A549 (cell line): ENCODE results near the gene RNF123. TPM values are rescaled to one million over a fixed set of nuclear protein-coding genes. Genes with fewer than 3 reads are reported as not detected.

Source experiments
- ATAC-seq, 2 experiments: fragments of 200-7000 bp in 1 of 2; fragments of >200 bp in 1 of 2; cut with Nextera tagmentation in 1 of 2; cut with Tn5 transposase in 1 of 2; 3 replicates each; pipeline versions ENCODE4 v1.8.0 to v1.9.1; 2018 to 2020; ENCODE audit warnings: mild to moderate bottlenecking in 1 of 2, moderate library complexity in 1 of 2
- CTCF ChIA-PET: fragments of 300-600 bp; sonication (Branson Sonifier 250); formaldehyde crosslinking; extraction: SDS; loops from one replicate; lab custom pipeline; 2021; ENCODE audit warnings: antibody characterized with exemption, inconsistent platforms; lab: Yijun Ruan, JAX
- POLR2A ChIA-PET: fragments of 350-600 bp; formaldehyde crosslinking; extraction: SDS; loops from one replicate; lab custom pipeline; 2021; ENCODE audit warnings: antibody characterized with exemption, inconsistent platforms; lab: Yijun Ruan, JAX
- DNase-seq, 2 experiments: peaks; one replicate each; pipeline versions ENCODE4 v3.0.0 to v3.0.0-alpha.2; 2011 to 2016; ENCODE audit warnings: low read depth in 1 of 2, low spot score in 1 of 2
- FAIRE-seq: peaks from 2 replicates; lab custom pipeline; 2011; peaks lifted over from hg19 to GRCh38; lab: Jason Lieb, UNC
- H3K27ac ChIP-seq, 2 experiments: fragments of >200 bp; sonication (Bioruptor Twin); formaldehyde crosslinking; 3 replicates each; pipeline ENCODE4 v1.5.1; 2016 to 2017
- H3K4me1 ChIP-seq: fragments of >200 bp; sonication (Bioruptor Twin); formaldehyde crosslinking; 3 replicates; pipeline ENCODE4 v1.6.1; 2016
- H3K4me2 ChIP-seq: fragments of >200 bp; sonication (Bioruptor Twin); formaldehyde crosslinking; 3 replicates; pipeline ENCODE4 v1.6.1; 2016
- H3K4me3 ChIP-seq: fragments of >200 bp; sonication (Bioruptor Twin); formaldehyde crosslinking; 3 replicates; pipeline ENCODE4 v1.5.1; 2016
- H3K9me3 ChIP-seq: fragments of >200 bp; sonication (Bioruptor Twin); formaldehyde crosslinking; 3 replicates; pipeline ENCODE4 v1.6.1; 2016
- BHLHE40 ChIP-seq: IDR thresholded peaks from 2 replicates; pipeline ENCODE4 v1.6.1; 2012; ENCODE audit warnings: low read depth, low read length, inconsistent platforms
- EHF ChIP-seq: fragments of 250-450 bp; sonication (Bioruptor Pico); IDR thresholded peaks from 2 replicates; pipeline ENCODE4 v1.5.0; 2020; ENCODE audit warnings: mild to moderate bottlenecking
- EHMT2 ChIP-seq: fragments of 200-600 bp; sonication (generic); IDR thresholded peaks from 2 replicates; pipeline ENCODE4 v1.6.1; 2016; ENCODE audit warnings: antibody characterized with exemption, low read depth, mild to moderate bottlenecking, moderate library complexity
- EP300 ChIP-seq, 2 experiments: fragments of >200 bp; sonication (Bioruptor Twin); formaldehyde crosslinking; IDR thresholded peaks; 2 replicates in 1 of 2; 3 replicates in 1 of 2; pipeline ENCODE4 v1.6.1; 2016 to 2017
- ESRRA ChIP-seq: fragments of 150-350 bp; IDR thresholded peaks from 2 replicates; pipeline ENCODE4 v1.6.1; 2014; ENCODE audit warnings: mild to moderate bottlenecking, low read length, borderline replicate concordance
- FOSB ChIP-seq: fragments of 250-450 bp; sonication (Bioruptor Pico); IDR thresholded peaks from 2 replicates; pipeline ENCODE4 v1.5.0; 2020; ENCODE audit warnings: mild to moderate bottlenecking, moderate library complexity
- FOSL2 ChIP-seq, 2 experiments: fragments of 450-650 bp in 1 of 2; fragments of >200 bp in 1 of 2; sonication (Bioruptor Twin) in 1 of 2; formaldehyde crosslinking; IDR thresholded peaks; 2 replicates each; pipeline versions ENCODE4 v1.5.0 to v1.6.1; 2016 to 2020; ENCODE audit warnings: mild to moderate bottlenecking in 1 of 2, moderate library complexity in 1 of 2
- HOXB13 ChIP-seq: fragments of 250-450 bp; sonication (Bioruptor Pico); IDR thresholded peaks from 2 replicates; pipeline ENCODE4 v1.5.0; 2020; ENCODE audit warnings: low read depth, mild to moderate bottlenecking, moderate library complexity
- JUN ChIP-seq, 2 experiments: fragments of >200 bp; sonication (Bioruptor Twin); formaldehyde crosslinking; IDR thresholded peaks; 2 replicates in 1 of 2; 3 replicates in 1 of 2; pipeline ENCODE4 v1.6.1; 2016 to 2017
- MAZ ChIP-seq: fragments of 150-350 bp; IDR thresholded peaks from 2 replicates; pipeline ENCODE4 v1.6.1; 2014; ENCODE audit warnings: antibody characterized with exemption, low read depth, low read length, borderline replicate concordance
- NPAS2 ChIP-seq: fragments of 250-450 bp; sonication (Bioruptor Pico); IDR thresholded peaks from 2 replicates; pipeline ENCODE4 v1.8.0; 2022; ENCODE audit warnings: mild to moderate bottlenecking, moderate library complexity, borderline replicate concordance
- PHF8 ChIP-seq: fragments of 200-600 bp; sonication (generic); IDR thresholded peaks from 2 replicates; pipeline ENCODE4 v1.6.1; 2016; ENCODE audit warnings: low read depth, mild to moderate bottlenecking, antibody characterized with exemption, moderate library complexity, borderline replicate concordance
- POLR2A ChIP-seq: IDR thresholded peaks from 2 replicates; pipeline ENCODE4 v1.6.1; 2012; ENCODE audit warnings: mild to moderate bottlenecking, low read length
- RFX5 ChIP-seq: fragments of 450-650 bp; IDR thresholded peaks from 2 replicates; pipeline ENCODE4 v1.7.1; 2014; ENCODE audit warnings: antibody characterized with exemption, mild to moderate bottlenecking, moderate library complexity
- SMC3 ChIP-seq: fragments of >200 bp; sonication (Bioruptor Twin); formaldehyde crosslinking; IDR thresholded peaks from 3 replicates; pipeline ENCODE4 v1.6.1; 2018; ENCODE audit warnings: inconsistent platforms
- SREBF2 ChIP-seq: fragments of 450-650 bp; IDR thresholded peaks from 2 replicates; pipeline ENCODE4 v1.6.1; 2014; ENCODE audit warnings: mild to moderate bottlenecking, moderate library complexity
- ZFP36 ChIP-seq: fragments of 450-650 bp; IDR thresholded peaks from 2 replicates; pipeline ENCODE4 v1.6.1; 2014; ENCODE audit warnings: borderline replicate concordance; ENCODE audit not compliant: partially characterized antibody
- WGBS: methylation state at CpG from one replicate; pipeline ENCODE4 v1.1.6; 2017; ENCODE audit errors: missing lambda C conversion rate; 5-methylcytosine and 5-hydroxymethylcytosine counted together
- polyA plus RNA-seq, 4 experiments: library from polyadenylated mRNA; depleted of rRNA in 3 of 4; stranded (reverse); fragments of >200 nt; fragmentation: RNase III in 1 of 4; extraction: RNeasy Plus Mini Kit Qiagen cat#74134 plus additional on column Dnase treatment in 1 of 4; gene quantifications; 2 replicates in 3 of 4; 3 replicates in 1 of 4; pipeline ENCODE4 v1.2.3, GENCODE V29; 2011 to 2017
- TF ChIP-seq, protein P1 (sequence below): fragments of 150-350 bp; IDR thresholded peaks from 2 replicates; pipeline ENCODE4 v1.6.1; 2014; ENCODE audit warnings: low read depth, mild to moderate bottlenecking, low read length
- TF ChIP-seq, protein P2 (sequence below): fragments of >200 bp; sonication (Bioruptor Twin); formaldehyde crosslinking; IDR thresholded peaks from 3 replicates; pipeline ENCODE4 v1.6.1; 2016
- TF ChIP-seq, protein P3 (sequence below): fragments of >200 bp; sonication (Bioruptor Twin); formaldehyde crosslinking; IDR thresholded peaks from 2 replicates; pipeline ENCODE4 v1.6.1; 2016
- TF ChIP-seq, protein P4 (sequence below): IDR thresholded peaks from 2 replicates; pipeline ENCODE4 v1.6.1; 2012
- TF ChIP-seq, protein P5 (sequence below): IDR thresholded peaks from 2 replicates; pipeline ENCODE4 v1.6.1; 2012
- TF ChIP-seq, protein P6 (sequence below): IDR thresholded peaks from 2 replicates; pipeline ENCODE4 v1.6.1; 2012; ENCODE audit warnings: low read depth, borderline replicate concordance

The RNF123 gene
- polyA plus RNA-seq, 2 of the 4 experiments (the other 2 are of a cell fraction), result 14.4 to 16.0 TPM

DNA sequence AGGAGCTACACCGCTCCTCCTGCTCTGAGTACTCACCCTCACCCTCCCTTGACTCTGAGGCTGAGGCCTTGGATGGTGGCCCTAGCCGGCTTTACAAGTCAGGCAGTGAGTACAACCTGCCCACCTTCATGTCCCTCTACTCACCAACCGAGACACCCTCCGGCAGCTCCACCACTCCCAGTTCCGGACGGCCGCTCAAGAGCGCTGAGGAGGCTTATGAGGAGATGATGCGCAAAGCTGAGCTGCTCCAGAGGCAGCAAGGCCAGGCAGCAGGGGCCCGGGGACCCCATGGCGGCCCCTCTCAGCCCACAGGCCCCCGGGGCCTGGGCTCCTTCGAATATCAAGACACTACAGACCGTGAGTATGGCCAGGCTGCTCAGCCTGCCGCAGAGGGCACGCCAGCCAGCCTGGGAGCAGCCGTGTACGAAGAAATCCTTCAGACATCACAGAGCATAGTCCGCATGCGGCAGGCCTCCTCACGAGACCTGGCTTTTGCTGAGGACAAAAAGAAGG is 36.4 kb upstream of the RNF123 start:
- ATAC-seq (no peak), DNase-seq (no peak), FAIRE-seq (no peak)
- no peak overlapping the region for H3K4me3 ChIP-seq
- H3K4me1 ChIP-seq, result no peaks in the 10 kb centered on the region
- no peaks in the 10 kb centered on the region for H3K9me3 ChIP-seq
- H3K4me2 ChIP-seq, result no peak overlapping the region
- TF ChIP-seq, protein P1, sequence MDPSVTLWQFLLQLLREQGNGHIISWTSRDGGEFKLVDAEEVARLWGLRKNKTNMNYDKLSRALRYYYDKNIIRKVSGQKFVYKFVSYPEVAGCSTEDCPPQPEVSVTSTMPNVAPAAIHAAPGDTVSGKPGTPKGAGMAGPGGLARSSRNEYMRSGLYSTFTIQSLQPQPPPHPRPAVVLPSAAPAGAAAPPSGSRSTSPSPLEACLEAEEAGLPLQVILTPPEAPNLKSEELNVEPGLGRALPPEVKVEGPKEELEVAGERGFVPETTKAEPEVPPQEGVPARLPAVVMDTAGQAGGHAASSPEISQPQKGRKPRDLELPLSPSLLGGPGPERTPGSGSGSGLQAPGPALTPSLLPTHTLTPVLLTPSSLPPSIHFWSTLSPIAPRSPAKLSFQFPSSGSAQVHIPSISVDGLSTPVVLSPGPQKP, result no peak
- CTCF ChIA-PET, result interaction anchor here (1.0 to 3.1 kb wide), 5 partner anchors 11 to 113 kb away, joined by 3 to 16 read pairs (median 3); no protein-coding TSS in a partner anchor
- no peak overlapping the region for H3K27ac ChIP-seq
- WGBS, result 63% methylated on average over 16 of the region's 21 CpGs
- POLR2A ChIA-PET, result no interaction called here

DNA sequence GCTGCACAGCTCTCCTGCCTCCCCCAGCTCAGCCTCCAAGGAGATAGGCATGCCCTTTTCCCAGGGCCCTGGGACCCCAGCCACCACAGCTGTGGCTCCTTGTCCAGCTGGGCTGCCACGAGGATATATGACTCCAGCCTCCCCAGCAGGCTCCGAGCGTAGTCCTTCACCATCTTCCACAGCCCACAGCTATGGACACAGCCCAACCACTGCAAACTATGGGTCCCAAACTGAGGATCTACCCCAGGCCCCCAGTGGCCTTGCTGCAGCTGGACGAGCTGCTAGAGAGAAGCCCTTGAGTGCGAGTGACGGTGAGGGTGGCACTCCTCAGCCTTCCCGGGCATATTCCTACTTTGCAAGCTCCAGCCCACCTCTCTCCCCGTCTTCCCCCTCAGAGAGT is 35.7 kb upstream of the RNF123 start:
- no peak for ATAC-seq
- no peak for FAIRE-seq
- Histone ChIP-seq H3K4me1 (no peaks in the 10 kb centered on the region), H3K4me3 (no peak overlapping the region), H3K4me2 (no peak overlapping the region), H3K9me3 (no peaks in the 10 kb centered on the region), H3K27ac (no peak overlapping the region)
- ChIA-PET CTCF (interaction anchor here (1.2 to 3.1 kb wide), 5 partner anchors 10 to 114 kb away, joined by 3 to 16 read pairs (median 3); no protein-coding TSS in a partner anchor), POLR2A (no interaction called here)
- TF ChIP-seq SMC3 (no peak), PHF8 (no peak), EHMT2 (no peak), SREBF2 (no peak), ZFP36 (no peak), POLR2A (no peak), HOXB13 (CRISPR knock-in tag) (no peak), ESRRA (no peak)
- TF ChIP-seq, protein P2, sequence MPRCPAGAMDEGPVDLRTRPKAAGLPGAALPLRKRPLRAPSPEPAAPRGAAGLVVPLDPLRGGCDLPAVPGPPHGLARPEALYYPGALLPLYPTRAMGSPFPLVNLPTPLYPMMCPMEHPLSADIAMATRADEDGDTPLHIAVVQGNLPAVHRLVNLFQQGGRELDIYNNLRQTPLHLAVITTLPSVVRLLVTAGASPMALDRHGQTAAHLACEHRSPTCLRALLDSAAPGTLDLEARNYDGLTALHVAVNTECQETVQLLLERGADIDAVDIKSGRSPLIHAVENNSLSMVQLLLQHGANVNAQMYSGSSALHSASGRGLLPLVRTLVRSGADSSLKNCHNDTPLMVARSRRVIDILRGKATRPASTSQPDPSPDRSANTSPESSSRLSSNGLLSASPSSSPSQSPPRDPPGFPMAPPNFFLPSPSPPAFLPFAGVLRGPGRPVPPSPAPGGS, result no peak
- DNase-seq, result no peak
- WGBS, result 74% methylated on average over 8 of the region's 8 CpGs

DNA sequence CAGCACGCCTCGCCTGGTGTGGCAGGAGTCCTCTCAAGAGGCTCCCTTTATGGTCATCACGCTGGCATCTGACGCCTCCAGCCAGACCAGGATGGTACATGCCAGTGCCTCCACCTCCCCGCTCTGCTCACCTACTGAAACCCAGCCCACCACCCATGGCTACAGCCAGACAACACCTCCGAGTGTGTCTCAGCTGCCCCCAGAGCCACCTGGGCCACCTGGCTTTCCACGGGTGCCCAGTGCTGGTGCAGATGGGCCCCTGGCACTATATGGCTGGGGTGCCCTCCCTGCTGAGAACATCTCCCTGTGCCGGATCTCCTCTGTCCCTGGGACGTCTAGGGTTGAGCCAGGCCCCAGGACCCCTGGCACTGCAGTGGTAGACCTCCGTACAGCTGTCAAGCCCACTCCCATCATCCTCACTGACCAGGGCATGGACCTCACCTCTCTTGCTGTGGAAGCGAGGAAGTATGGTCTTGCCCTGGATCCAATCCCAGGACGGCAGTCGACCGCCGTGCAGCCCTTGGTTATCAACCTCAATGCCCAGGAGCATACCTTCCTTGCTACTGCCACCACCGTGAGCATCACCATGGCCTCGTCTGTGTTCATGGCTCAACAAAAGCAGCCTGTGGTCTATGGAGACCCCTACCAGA is 35.1 kb upstream of the RNF123 start:
- DNase-seq, result no peak
- ATAC-seq, result no peak
- H3K27ac ChIP-seq, result no peak overlapping the region
- no peak for TF ChIP-seq MAZ
- TF ChIP-seq BHLHE40, result no peak
- no peak for FAIRE-seq
- no peaks in the 10 kb centered on the region for H3K9me3 ChIP-seq
- 64% methylated on average over 5 of the region's 17 CpGs for WGBS
- H3K4me1 ChIP-seq, result no peaks in the 10 kb centered on the region
- no peak overlapping the region for H3K4me2 ChIP-seq
- H3K4me3 ChIP-seq, result no peak overlapping the region
- CTCF ChIA-PET, result interaction anchor here (2.2 kb wide), 1 partner anchor 17 kb away, joined by 7 read pairs; no protein-coding TSS in a partner anchor
- POLR2A ChIA-PET, result no interaction called here

DNA sequence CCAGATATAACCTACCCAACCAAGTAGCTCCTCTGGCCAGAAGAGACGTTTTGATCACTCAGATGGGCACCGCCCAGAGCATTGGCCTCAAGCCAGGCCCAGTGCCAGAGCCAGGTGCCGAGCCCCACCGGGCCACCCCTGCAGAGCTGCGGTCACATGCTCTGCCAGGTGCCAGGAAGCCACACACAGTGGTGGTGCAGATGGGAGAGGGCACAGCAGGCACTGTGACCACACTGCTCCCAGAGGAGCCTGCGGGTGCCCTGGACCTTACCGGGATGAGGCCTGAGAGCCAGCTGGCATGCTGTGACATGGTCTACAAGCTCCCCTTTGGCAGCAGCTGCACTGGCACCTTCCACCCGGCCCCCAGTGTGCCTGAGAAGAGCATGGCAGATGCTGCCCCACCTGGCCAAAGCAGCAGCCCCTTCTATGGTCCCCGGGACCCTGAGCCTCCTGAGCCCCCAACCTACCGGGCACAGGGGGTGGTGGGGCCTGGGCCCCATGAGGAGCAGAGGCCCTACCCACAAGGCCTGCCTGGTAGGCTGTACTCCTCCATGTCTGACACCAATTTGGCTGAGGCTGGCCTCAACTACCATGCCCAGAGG is 34.3 kb upstream of the RNF123 start:
- Histone ChIP-seq H3K4me2 (no peak overlapping the region), H3K4me1 (no peaks in the 10 kb centered on the region), H3K27ac (no peak overlapping the region), H3K4me3 (no peak overlapping the region), H3K9me3 (no peaks in the 10 kb centered on the region)
- 40% methylated on average over 1 of the region's 10 CpGs for WGBS
- POLR2A ChIA-PET, result no interaction called here
- no peak for DNase-seq
- ATAC-seq, result no peak
- no peak for FAIRE-seq
- CTCF ChIA-PET, result interaction anchor here (2.2 to 4.3 kb wide), 2 partner anchors 16 to 116 kb away, joined by 7 to 20 read pairs; no protein-coding TSS in a partner anchor
- TF ChIP-seq ZFP36 (no peak), NPAS2 (CRISPR knock-in tag) (no peak), EP300 (IDR thresholded peaks at IDR 0.05) (no peak), FOSB (no peak), RFX5 (no peak), JUN (IDR thresholded peaks at IDR 0.05) (no peak), BHLHE40 (no peak), FOSL2 (IDR thresholded peaks at IDR 0.05) (no peak), FOSL2 (CRISPR knock-in tag; IDR thresholded peaks at IDR 0.05) (no peak), EHF (CRISPR knock-in tag) (no peak)
- TF ChIP-seq, protein P3, sequence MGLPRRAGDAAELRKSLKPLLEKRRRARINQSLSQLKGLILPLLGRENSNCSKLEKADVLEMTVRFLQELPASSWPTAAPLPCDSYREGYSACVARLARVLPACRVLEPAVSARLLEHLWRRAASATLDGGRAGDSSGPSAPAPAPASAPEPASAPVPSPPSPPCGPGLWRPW, result no peak
- TF ChIP-seq, protein P4, sequence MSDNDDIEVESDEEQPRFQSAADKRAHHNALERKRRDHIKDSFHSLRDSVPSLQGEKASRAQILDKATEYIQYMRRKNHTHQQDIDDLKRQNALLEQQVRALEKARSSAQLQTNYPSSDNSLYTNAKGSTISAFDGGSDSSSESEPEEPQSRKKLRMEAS, result no peak
- TF ChIP-seq, protein P5, sequence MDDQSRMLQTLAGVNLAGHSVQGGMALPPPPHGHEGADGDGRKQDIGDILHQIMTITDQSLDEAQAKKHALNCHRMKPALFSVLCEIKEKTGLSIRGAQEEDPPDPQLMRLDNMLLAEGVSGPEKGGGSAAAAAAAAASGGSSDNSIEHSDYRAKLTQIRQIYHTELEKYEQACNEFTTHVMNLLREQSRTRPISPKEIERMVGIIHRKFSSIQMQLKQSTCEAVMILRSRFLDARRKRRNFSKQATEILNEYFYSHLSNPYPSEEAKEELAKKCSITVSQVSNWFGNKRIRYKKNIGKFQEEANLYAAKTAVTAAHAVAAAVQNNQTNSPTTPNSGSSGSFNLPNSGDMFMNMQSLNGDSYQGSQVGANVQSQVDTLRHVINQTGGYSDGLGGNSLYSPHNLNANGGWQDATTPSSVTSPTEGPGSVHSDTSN, result no peak
- TF ChIP-seq, protein P6, sequence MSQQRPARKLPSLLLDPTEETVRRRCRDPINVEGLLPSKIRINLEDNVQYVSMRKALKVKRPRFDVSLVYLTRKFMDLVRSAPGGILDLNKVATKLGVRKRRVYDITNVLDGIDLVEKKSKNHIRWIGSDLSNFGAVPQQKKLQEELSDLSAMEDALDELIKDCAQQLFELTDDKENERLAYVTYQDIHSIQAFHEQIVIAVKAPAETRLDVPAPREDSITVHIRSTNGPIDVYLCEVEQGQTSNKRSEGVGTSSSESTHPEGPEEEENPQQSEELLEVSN, result no peak
